ENCODE results near the gene VAV2.

GRCh38 chr9:134037641-134038040 lies 45.5 kb upstream of the VAV2 start:
- TF ChIP-seq POLR2A (IDR thresholded peaks at IDR 0.05) (no peak), CTCF (IDR thresholded peaks at IDR 0.05) (no peak)

All from uterus (tissue), 2 donors.